Hepatocyte (in vitro differentiated cells): ENCODE data around the gene COQ10A. TPM values are rescaled to one million over a fixed set of nuclear protein-coding genes. Genes with fewer than 3 reads are reported as not detected.

Source experiments
- DNase-seq: peaks from one replicate; pipeline ENCODE4 v3.0.0-alpha.2; 2016; ENCODE audit warnings: low spot score
- H2AFZ ChIP-seq: fragments of 200-600 bp; sonication (generic); 2 replicates; pipeline ENCODE4 v1.6.0; 2016; ENCODE audit warnings: antibody characterized with exemption, mild to moderate bottlenecking
- H3K27ac ChIP-seq: fragments of 200-600 bp; sonication (generic); 2 replicates; pipeline ENCODE4 v1.5.1; 2016; ENCODE audit warnings: mild to moderate bottlenecking
- H3K27me3 ChIP-seq: fragments of 200-600 bp; sonication (generic); 2 replicates; pipeline ENCODE4 v1.6.1; 2016
- H3K36me3 ChIP-seq: fragments of 200-600 bp; sonication (generic); replicated peaks from 2 replicates; pipeline ENCODE4 v1.5.1; 2016; ENCODE audit warnings: low read depth; ENCODE audit not compliant: insufficient read depth
- H3K4me1 ChIP-seq: fragments of 200-600 bp; sonication (generic); 2 replicates; pipeline ENCODE4 v1.5.1; 2016; ENCODE audit warnings: mild to moderate bottlenecking, moderate library complexity; ENCODE audit not compliant: insufficient read depth
- H3K4me2 ChIP-seq: fragments of 200-600 bp; sonication (generic); 2 replicates; pipeline ENCODE4 v1.6.0; 2016
- H3K4me3 ChIP-seq: fragments of 200-600 bp; sonication (generic); 2 replicates; pipeline ENCODE4 v1.5.1; 2016; ENCODE audit warnings: mild to moderate bottlenecking
- H3K79me2 ChIP-seq: fragments of 200-600 bp; sonication (generic); 2 replicates; pipeline ENCODE4 v1.6.0; 2017; ENCODE audit warnings: mild to moderate bottlenecking
- H3K9me2 ChIP-seq: fragments of 200-600 bp; sonication (generic); replicated peaks from 2 replicates; pipeline ENCODE4 v1.6.0; 2017; ENCODE audit warnings: mild to moderate bottlenecking; ENCODE audit not compliant: insufficient read depth
- H3K9me3 ChIP-seq: fragments of 200-600 bp; sonication (generic); 2 replicates; pipeline ENCODE4 v1.5.1; 2016; ENCODE audit warnings: low read depth, mild to moderate bottlenecking
- H4K20me1 ChIP-seq: fragments of 200-600 bp; sonication (generic); 2 replicates; pipeline ENCODE4 v1.6.0; 2016; ENCODE audit warnings: mild to moderate bottlenecking; ENCODE audit not compliant: insufficient read depth, poor library complexity, severe bottlenecking
- CTCF ChIP-seq: fragments of 200-600 bp; sonication (generic); IDR thresholded peaks from 2 replicates; pipeline ENCODE4 v1.5.1; 2016; ENCODE audit warnings: antibody characterized with exemption, mild to moderate bottlenecking; ENCODE audit not compliant: poor library complexity
- EZH2 ChIP-seq: fragments of 200-600 bp; sonication (generic); IDR thresholded peaks from 2 replicates; pipeline ENCODE4 v1.6.1; 2016; ENCODE audit warnings: antibody characterized with exemption, mild to moderate bottlenecking, borderline replicate concordance
- EZH2phosphoT487 ChIP-seq: fragments of 200-600 bp; sonication (generic); IDR thresholded peaks from one replicate; pipeline ENCODE4 v1.6.1; 2018; ENCODE audit warnings: antibody characterized with exemption, mild to moderate bottlenecking, low read depth, moderate library complexity; ENCODE audit not compliant: unreplicated experiment, severe bottlenecking
- WGBS: methylation state at CpG from one replicate; pipeline ENCODE4 v1.1.6; 2016; ENCODE audit warnings: low lambda C conversion rate; ENCODE audit errors: missing lambda C conversion rate; 5-methylcytosine and 5-hydroxymethylcytosine counted together
- polyA plus RNA-seq: library from polyadenylated mRNA; unstranded; fragments of >200 nt; fragmentation: Nextera tagmentation; extraction: Ambion mirVana; gene quantifications from 2 replicates; pipeline ENCODE4 v1.2.1, GENCODE V29; 2016
- total RNA-seq: library from RNA; depleted of rRNA; stranded (reverse); fragments of >200 nt; gene quantifications from 2 replicates; pipeline ENCODE4 v1.2.3, GENCODE V29; 2014

The COQ10A gene
- total and polyA plus RNA-seq, 2 experiments from 2014 or later: 8.2 to 10.7 TPM

- Histone ChIP-seq H3K4me1 (peaks cover 18% of the 10 kb centered on the region), H3K9me3 (no peaks in the 10 kb centered on the region), H3K4me3 (no peak overlapping the region), H3K36me3 (no peaks in the 10 kb centered on the region), H3K9me2 (no peaks in the 10 kb centered on the region), H3K27me3 (no peaks in the 10 kb centered on the region), H4K20me1 (peaks cover 12% of the 10 kb centered on the region), H3K4me2 (peak overlapping the region; percentile 93), H3K79me2 (peaks cover 31% of the 10 kb centered on the region), H2AFZ (no peak overlapping the region), H3K27ac (no peak overlapping the region)
- TF ChIP-seq EZH2phosphoT487: no peak
- TF ChIP-seq CTCF: no peak
- TF ChIP-seq EZH2: no peak
- WGBS: 39% methylated on average over 4 of the region's 4 CpGs
- DNase-seq: no peak
Measured at GRCh38 chr12:56256326-56256960, 10.3 kb upstream of the COQ10A start.

GRCh38 chr12:56257071-56257470, 9.7 kb upstream of the COQ10A start:
- no peak for DNase-seq
- H3K79me2 ChIP-seq: peaks cover 31% of the 10 kb centered on the region
- H4K20me1 ChIP-seq: peaks cover 12% of the 10 kb centered on the region
- H3K9me3 ChIP-seq: no peaks in the 10 kb centered on the region
- no peak for TF ChIP-seq CTCF
- no peak for TF ChIP-seq EZH2phosphoT487
- no peak for TF ChIP-seq EZH2
- peak overlapping the region; percentile 100 for H3K4me3 ChIP-seq
- no peaks in the 10 kb centered on the region for H3K36me3 ChIP-seq
- H3K9me2 ChIP-seq: no peaks in the 10 kb centered on the region
- H3K27ac ChIP-seq: peak overlapping the region; percentile 93
- H3K4me2 ChIP-seq: peak overlapping the region; percentile 93
- H3K4me1 ChIP-seq: peaks cover 18% of the 10 kb centered on the region
- H3K27me3 ChIP-seq: no peaks in the 10 kb centered on the region
- 48% methylated on average over 8 of the region's 8 CpGs for WGBS
- no peak overlapping the region for H2AFZ ChIP-seq

GRCh38 chr12:56257491-56258067, 9.2 kb upstream of the COQ10A start:
- Histone ChIP-seq H3K79me2 (peaks cover 31% of the 10 kb centered on the region), H3K4me1 (peaks cover 18% of the 10 kb centered on the region), H3K9me2 (no peaks in the 10 kb centered on the region), H3K27me3 (no peaks in the 10 kb centered on the region), H3K27ac (peak overlapping the region; percentile 93), H4K20me1 (peaks cover 12% of the 10 kb centered on the region), H3K9me3 (no peaks in the 10 kb centered on the region), H3K4me3 (peak overlapping the region; percentile 100), H3K4me2 (peak overlapping the region; percentile 93), H2AFZ (peak overlapping the region; percentile 99), H3K36me3 (no peaks in the 10 kb centered on the region)
- WGBS: 1% methylated on average over 21 of the region's 27 CpGs
- no peak for TF ChIP-seq CTCF
- no peak for TF ChIP-seq EZH2phosphoT487
- no peak for TF ChIP-seq EZH2
- DNase-seq: peak; percentile 61
